Osteocyte (in vitro differentiated cells): Measurements from ENCODE around the gene FAM221B. TPM values are rescaled to one million over a fixed set of nuclear protein-coding genes. Genes with fewer than 3 reads are reported as not detected.

Experiments used
- DNase-seq: peaks from one replicate; pipeline ENCODE4 v3.0.0; 2021; ENCODE audit warnings: mixed read lengths; ENCODE audit not compliant: unreplicated experiment; ENCODE audit errors: extremely low spot score
- H3K27ac Mint-ChIP-seq: one replicate; pipeline ENCODE4 v1.8.0; 2021; ENCODE audit warnings: mild to moderate bottlenecking, mixed read lengths; ENCODE audit not compliant: unreplicated experiment
- H3K27me3 Mint-ChIP-seq: one replicate; pipeline ENCODE4 v1.8.0; 2021; ENCODE audit warnings: mixed read lengths; ENCODE audit not compliant: unreplicated experiment
- H3K36me3 Mint-ChIP-seq: one replicate; pipeline ENCODE4 v1.8.0; 2021; ENCODE audit warnings: mixed read lengths; ENCODE audit not compliant: unreplicated experiment
- H3K4me1 Mint-ChIP-seq: one replicate; pipeline ENCODE4 v1.8.0; 2021; ENCODE audit warnings: mixed read lengths; ENCODE audit not compliant: unreplicated experiment
- H3K4me3 Mint-ChIP-seq: one replicate; pipeline ENCODE4 v1.8.0; 2021; ENCODE audit warnings: mild to moderate bottlenecking, moderate library complexity, mixed read lengths; ENCODE audit not compliant: unreplicated experiment
- H3K9me3 Mint-ChIP-seq: one replicate; pipeline ENCODE4 v1.8.0; 2021; ENCODE audit warnings: mixed read lengths; ENCODE audit not compliant: unreplicated experiment
- CTCF ChIP-seq: fragments of 200-600 bp; sonication (generic); IDR thresholded peaks from 2 replicates; pipeline ENCODE4 v1.5.0; 2021; ENCODE audit warnings: antibody characterized with exemption, mild to moderate bottlenecking, moderate library complexity
- total RNA-seq: library from RNA; stranded (reverse); gene quantifications from 2 replicates; pipeline ENCODE4 v1.2.1, GENCODE V29; 2021

The FAM221B gene
- total RNA-seq, 1 donor from 2014 or later: not detected

GRCh38 chr9:35797311-35798109 is 31.0 kb downstream of the FAM221B start:
- Mint-ChIP-seq H3K4me1 (peaks cover 34% of the 10 kb centered on the region), H3K27me3 (no peaks in the 10 kb centered on the region), H3K36me3 (peaks cover 12% of the 10 kb centered on the region), H3K27ac (no peak overlapping the region), H3K4me3 (no peak overlapping the region), H3K9me3 (no peaks in the 10 kb centered on the region)
- no peak for TF ChIP-seq CTCF
- DNase-seq: no peak

GRCh38 chr9:35795695-35796094 is 32.8 kb downstream of the FAM221B start:
- no peak overlapping the region for H3K27ac Mint-ChIP-seq
- no peaks in the 10 kb centered on the region for H3K27me3 Mint-ChIP-seq
- peaks cover 38% of the 10 kb centered on the region for H3K4me1 Mint-ChIP-seq
- no peak for TF ChIP-seq CTCF
- no peaks in the 10 kb centered on the region for H3K9me3 Mint-ChIP-seq
- H3K36me3 Mint-ChIP-seq: peaks cover 6% of the 10 kb centered on the region
- no peak for DNase-seq
- no peak overlapping the region for H3K4me3 Mint-ChIP-seq

- no peak for TF ChIP-seq CTCF
- Mint-ChIP-seq H3K27ac (peak overlapping the region; percentile 50), H3K36me3 (peaks cover 2% of the 10 kb centered on the region), H3K4me1 (peaks cover 40% of the 10 kb centered on the region), H3K27me3 (no peaks in the 10 kb centered on the region), H3K9me3 (no peaks in the 10 kb centered on the region), H3K4me3 (peak overlapping the region; percentile 44)
- no peak for DNase-seq
Measured at GRCh38 chr9:35793461-35793860, 35.1 kb downstream of the FAM221B start.

GRCh38 chr9:35792826-35793225 is 35.7 kb downstream of the FAM221B start:
- H3K36me3 Mint-ChIP-seq: peaks cover 2% of the 10 kb centered on the region
- H3K4me3 Mint-ChIP-seq: peak overlapping the region; percentile 44
- peak overlapping the region; percentile 50 for H3K27ac Mint-ChIP-seq

More at GRCh38 chr9:35792826-35793225, 35.7 kb downstream of the FAM221B start:
- no peaks in the 10 kb centered on the region for H3K27me3 Mint-ChIP-seq
- peaks cover 37% of the 10 kb centered on the region for H3K4me1 Mint-ChIP-seq
- no peak for DNase-seq
- no peaks in the 10 kb centered on the region for H3K9me3 Mint-ChIP-seq
- TF ChIP-seq CTCF: no peak
